GM12878 (cell line): ENCODE results near the gene TMEM272. TPM values are rescaled to one million over a fixed set of nuclear protein-coding genes. Genes with fewer than 3 reads are reported as not detected.

Source experiments
- ATAC-seq: fragments of 200-7000 bp; cut with Tn5 transposase; 3 replicates; pipeline ENCODE4 v1.9.1; 2020; ENCODE audit warnings: mild to moderate bottlenecking, moderate library complexity
- BruUV-seq: library from RNA; stranded (reverse); fragments of 400-500 nt; replicated peaks from 2 replicates; lab custom pipeline; 2021; lab: Mats Ljungman, UMichigan
- CTCF ChIA-PET: fragments of 300-600 bp; sonication (Branson Sonifier 250); formaldehyde crosslinking; extraction: SDS; loops from one replicate; lab custom pipeline; 2021; ENCODE audit warnings: inconsistent platforms; lab: Yijun Ruan, JAX
- POLR2A ChIA-PET: fragments of 350-600 bp; formaldehyde crosslinking; extraction: SDS; loops from one replicate; lab custom pipeline; 2021; ENCODE audit warnings: inconsistent platforms; lab: Charles Lee
- RAD21 ChIA-PET: fragments of 300-600 bp; sonication (Branson Sonifier 250); formaldehyde crosslinking; loops from one replicate; lab custom pipeline; 2023; ENCODE audit warnings: antibody characterized with exemption; ENCODE audit not compliant: unreplicated experiment; lab: Charles Lee
- SMC1A ChIA-PET: fragments of 300-600 bp; sonication (Branson Sonifier 250); formaldehyde crosslinking; loops from one replicate; lab custom pipeline; 2023; ENCODE audit not compliant: unreplicated experiment, uncharacterized antibody; lab: Charles Lee
- DNase-seq: peaks from one replicate; pipeline ENCODE4 v3.0.0-alpha.2; 2011; ENCODE audit warnings: low read depth, low spot score
- FAIRE-seq: peaks from 3 replicates; lab custom pipeline; 2011; peaks lifted over from hg19 to GRCh38; lab: Jason Lieb, UNC
- H2AFZ ChIP-seq: 2 replicates; pipeline ENCODE4 v1.6.0; 2011; ENCODE audit warnings: low read depth, low read length, control low read depth; ENCODE audit not compliant: control insufficient read depth
- H3K27ac ChIP-seq: 2 replicates; pipeline ENCODE4 v1.5.1; 2011; ENCODE audit warnings: control low read depth; ENCODE audit not compliant: control insufficient read depth, insufficient read depth
- H3K27me3 ChIP-seq, 2 experiments: replicated peaks in 1 of 2; 2 replicates each; pipeline versions ENCODE4 v1.6.0 to v1.6.1; 2011; ENCODE audit warnings: low read length in 1 of 2; ENCODE audit not compliant: control insufficient read depth in 2 of 2, insufficient read depth in 2 of 2
- H3K36me3 ChIP-seq, 2 experiments: 2 replicates each; pipeline ENCODE4 v1.5.1; 2011; ENCODE audit warnings: low read length in 1 of 2; ENCODE audit not compliant: control insufficient read depth in 2 of 2, insufficient read depth in 2 of 2
- H3K4me1 ChIP-seq: 2 replicates; pipeline ENCODE4 v1.6.1; 2011; ENCODE audit warnings: mild to moderate bottlenecking, low read length, moderate library complexity, mixed read lengths; ENCODE audit not compliant: control insufficient read depth, insufficient read depth
- H3K4me2 ChIP-seq: 2 replicates; pipeline ENCODE4 v1.6.0; 2011; ENCODE audit warnings: control low read depth; ENCODE audit not compliant: control insufficient read depth, insufficient read depth
- H3K4me3 ChIP-seq: fragments of 200-600 bp; sonication (generic); 2 replicates; pipeline ENCODE4 v1.5.1; 2016
- H3K79me2 ChIP-seq: 2 replicates; pipeline ENCODE4 v1.6.0; 2011; ENCODE audit warnings: low read length; ENCODE audit not compliant: control insufficient read depth, insufficient read depth
- H3K9ac ChIP-seq: 2 replicates; pipeline ENCODE4 v1.8.0; 2011; ENCODE audit warnings: low read length, control low read depth, mixed read lengths; ENCODE audit not compliant: control insufficient read depth, insufficient read depth
- H3K9me3 ChIP-seq: replicated peaks from 3 replicates; pipeline ENCODE4 v1.5.1; 2011; ENCODE audit warnings: mild to moderate bottlenecking, low read length; ENCODE audit not compliant: control insufficient read depth, insufficient read depth
- H4K20me1 ChIP-seq: 2 replicates; pipeline ENCODE4 v1.6.0; 2011; ENCODE audit not compliant: control insufficient read depth, insufficient read depth
- CEBPB ChIP-seq, 2 experiments: fragments of 150-350 bp in 1 of 2; IDR thresholded peaks; 2 replicates each; pipeline ENCODE4 v1.6.1; 2012 to 2014; ENCODE audit warnings: low read depth in 2 of 2, low read length in 2 of 2, borderline replicate concordance in 1 of 2, inconsistent platforms in 1 of 2
- CHD1 ChIP-seq: IDR thresholded peaks from 2 replicates; pipeline ENCODE4 v1.6.1; 2012; ENCODE audit warnings: low read depth, low read length, improper control_type of control experiment
- GABPA ChIP-seq: IDR thresholded peaks from 2 replicates; pipeline ENCODE4 v1.6.1; 2014; ENCODE audit warnings: antibody characterized with exemption, low read depth, mild to moderate bottlenecking, inconsistent platforms
- HDAC2 ChIP-seq: fragments of 200-600 bp; sonication (generic); IDR thresholded peaks from 2 replicates; pipeline ENCODE4 v1.6.1; 2017
- NR2C2 ChIP-seq: IDR thresholded peaks from 2 replicates; pipeline ENCODE4 v1.6.1; 2011; ENCODE audit warnings: borderline replicate concordance, low read depth; ENCODE audit not compliant: control insufficient read depth, insufficient read length
- RFX5 ChIP-seq: IDR thresholded peaks from 2 replicates; pipeline ENCODE4 v1.6.1; 2011; ENCODE audit warnings: low read depth, low read length, improper control_type of control experiment
- SIN3A ChIP-seq: IDR thresholded peaks from 2 replicates; pipeline ENCODE4 v1.6.1; 2012; ENCODE audit warnings: low read depth, low read length, improper control_type of control experiment
- SUPT20H ChIP-seq: IDR thresholded peaks from 2 replicates; pipeline ENCODE4 v1.6.1; 2011; ENCODE audit warnings: low read depth, mild to moderate bottlenecking, low read length, moderate library complexity, borderline replicate concordance; ENCODE audit not compliant: control insufficient read depth
- TAF1 ChIP-seq: IDR thresholded peaks from 2 replicates; pipeline ENCODE4 v1.6.1; 2011; ENCODE audit warnings: mild to moderate bottlenecking, low read depth, low read length, borderline replicate concordance
- WRNIP1 ChIP-seq: IDR thresholded peaks from 2 replicates; pipeline ENCODE4 v1.6.1; 2011; ENCODE audit warnings: low read depth, low read length, improper control_type of control experiment, borderline replicate concordance
- YBX1 ChIP-seq: fragments of 450-650 bp; IDR thresholded peaks from 2 replicates; pipeline ENCODE4 v1.6.1; 2016; ENCODE audit warnings: antibody characterized with exemption
- WGBS: methylation state at CpG from one replicate; pipeline ENCODE4 v1.1.6; 2016; ENCODE audit warnings: low lambda C conversion rate; ENCODE audit not compliant: insufficient replicate concordance, insufficient coverage; ENCODE audit errors: missing lambda C conversion rate; 5-methylcytosine and 5-hydroxymethylcytosine counted together
- in situ Hi-C: fragments of 300-500 bp; cut with MboI; formaldehyde crosslinking; loops from 9 replicates; pipeline ENCODE4 v1.14.3; 2018; ENCODE audit warnings: mixed read lengths
- intact Hi-C: fragments of 100-400 bp; cut with micrococcal nuclease; formaldehyde crosslinking; loops from one replicate; pipeline ENCODE4 v1.14.2; 2022; ENCODE audit not compliant: unreplicated experiment
- polyA plus RNA-seq, 11 experiments: library from polyadenylated mRNA; depleted of rRNA in 4 of 11; unstranded in 6 of 11; stranded (reverse) in 5 of 11; fragments of >200 nt; fragmentation: Nextera tagmentation in 4 of 11; fragmentation: Illumina TruSeq in 1 of 11; extraction: Ambion mirVana in 4 of 11; extraction: Trizol in 1 of 11; gene quantifications; 1 replicate in 1 of 11; 2 replicates in 10 of 11; pipeline versions ENCODE4 v1.2.1 to v1.2.3, GENCODE V29; 2011 to 2016; ENCODE audit warnings: inconsistent platforms in 2 of 11, missing spikeins in 2 of 11, low read depth in 1 of 11
- total RNA-seq, 4 experiments: library from RNA; depleted of rRNA in 3 of 4; stranded (reverse); fragments of >200 nt in 3 of 4; fragmentation: Illumina TruSeq in 1 of 4; extraction: Trizol in 1 of 4; gene quantifications; 2 replicates each; pipeline versions ENCODE4 v1.2.1 to v1.2.3, GENCODE V29; 2013 to 2021
- TF ChIP-seq, protein P1 (sequence below): IDR thresholded peaks from 2 replicates; pipeline ENCODE4 v1.6.1; 2012; ENCODE audit warnings: low read depth, low read length, improper control_type of control experiment
- TF ChIP-seq, protein P2 (sequence below): IDR thresholded peaks from 2 replicates; pipeline ENCODE4 v1.6.1; 2011; ENCODE audit warnings: low read depth, mild to moderate bottlenecking, low read length, moderate library complexity, borderline replicate concordance; ENCODE audit errors: extremely low read depth
- TF ChIP-seq, protein P3 (sequence below): fragments of 450-650 bp; IDR thresholded peaks from 2 replicates; pipeline ENCODE4 v1.6.1; 2017; ENCODE audit warnings: mild to moderate bottlenecking, low read depth, inconsistent platforms; ENCODE audit not compliant: poor library complexity, severe bottlenecking

Gene TMEM272
- total and polyA plus RNA-seq, 10 of the 15 experiments (the other 5 are each of a cell fraction or from before 2014, with no cell fraction given): 0.01 to 0.04 TPM; not detected in 8

DNA sequence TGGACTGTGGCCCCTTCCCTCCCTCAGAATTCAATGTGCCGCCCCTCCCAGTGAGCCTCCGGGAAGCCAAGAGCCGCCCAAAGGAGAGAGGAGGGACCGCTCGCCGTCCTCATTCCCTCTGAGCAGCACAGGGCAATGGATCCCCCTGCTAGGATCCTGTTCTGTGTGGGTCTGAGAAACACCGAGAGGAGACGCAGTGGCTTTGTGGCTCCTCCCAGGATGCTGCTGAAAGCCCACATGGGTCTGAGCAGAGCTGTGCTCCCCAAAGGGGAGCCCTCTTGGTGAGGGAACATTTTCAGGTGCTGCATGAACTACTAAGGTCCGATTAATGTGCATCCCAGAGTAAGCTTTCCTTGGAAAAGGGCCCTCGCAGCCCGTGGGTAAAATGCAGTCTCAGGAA, 71.5 kb downstream of the TMEM272 start (continued):
- TF ChIP-seq CEBPB (IDR thresholded peaks at IDR 0.05; ENCODE audit: borderline replicate concordance in 1 of 2, low read depth in 2 of 2, low read length in 2 of 2) (no peak), SUPT20H (no peak), YBX1 (no peak), GABPA (no peak), TAF1 (no peak), NR2C2 (no peak)
- TF ChIP-seq, protein P1, sequence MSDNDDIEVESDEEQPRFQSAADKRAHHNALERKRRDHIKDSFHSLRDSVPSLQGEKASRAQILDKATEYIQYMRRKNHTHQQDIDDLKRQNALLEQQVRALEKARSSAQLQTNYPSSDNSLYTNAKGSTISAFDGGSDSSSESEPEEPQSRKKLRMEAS: no peak

DNA sequence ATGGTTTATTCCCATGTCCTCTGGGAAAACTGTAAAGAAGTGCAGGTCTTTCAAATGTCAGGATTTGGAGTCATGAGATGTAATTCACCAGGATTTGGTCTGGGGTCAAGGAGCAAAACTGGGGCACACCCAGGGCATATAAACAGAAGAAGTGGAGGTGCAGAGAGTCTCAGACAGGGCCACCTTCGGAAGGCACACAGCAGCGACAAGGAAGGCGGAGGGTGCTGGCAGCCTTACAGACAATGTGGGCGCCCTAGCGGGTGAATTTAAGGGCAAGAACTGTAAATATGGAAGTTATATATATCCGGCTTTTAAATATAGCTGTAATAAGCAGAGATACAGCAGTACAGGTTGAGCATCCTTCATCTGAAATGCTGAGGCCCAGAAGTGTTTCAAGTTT, 72.2 kb downstream of the TMEM272 start:
- Histone ChIP-seq H3K27me3 (no peaks in the 10 kb centered on the region), H3K36me3 (no peaks in the 10 kb centered on the region), H3K27ac (no peak overlapping the region), H3K79me2 (no peaks in the 10 kb centered on the region), H3K4me1 (no peaks in the 10 kb centered on the region), H4K20me1 (no peaks in the 10 kb centered on the region), H3K4me3 (no peak overlapping the region)
- ChIA-PET POLR2A (no interaction called here), RAD21 (no interaction called here), SMC1A (interaction anchor here (1.1 kb wide), 1 partner anchor 41 kb away, joined by 3 read pairs; no protein-coding TSS in a partner anchor), CTCF (no interaction called here)
- no peak for DNase-seq
- BruUV-seq: no TSS peak
- intact Hi-C loops: no loop called here
- in situ Hi-C loops: no loop called here
- FAIRE-seq: no peak
- WGBS: over 99% methylated on average over 6 of the region's 6 CpGs
- ATAC-seq: no peak
- TF ChIP-seq, protein P2, sequence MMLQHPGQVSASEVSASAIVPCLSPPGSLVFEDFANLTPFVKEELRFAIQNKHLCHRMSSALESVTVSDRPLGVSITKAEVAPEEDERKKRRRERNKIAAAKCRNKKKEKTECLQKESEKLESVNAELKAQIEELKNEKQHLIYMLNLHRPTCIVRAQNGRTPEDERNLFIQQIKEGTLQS: no peak
- no peak for TF ChIP-seq CHD1
- TF ChIP-seq RFX5: no peak
- TF ChIP-seq WRNIP1: no peak
- no peak for TF ChIP-seq HDAC2
- TF ChIP-seq SIN3A: no peak
- TF ChIP-seq, protein P3, sequence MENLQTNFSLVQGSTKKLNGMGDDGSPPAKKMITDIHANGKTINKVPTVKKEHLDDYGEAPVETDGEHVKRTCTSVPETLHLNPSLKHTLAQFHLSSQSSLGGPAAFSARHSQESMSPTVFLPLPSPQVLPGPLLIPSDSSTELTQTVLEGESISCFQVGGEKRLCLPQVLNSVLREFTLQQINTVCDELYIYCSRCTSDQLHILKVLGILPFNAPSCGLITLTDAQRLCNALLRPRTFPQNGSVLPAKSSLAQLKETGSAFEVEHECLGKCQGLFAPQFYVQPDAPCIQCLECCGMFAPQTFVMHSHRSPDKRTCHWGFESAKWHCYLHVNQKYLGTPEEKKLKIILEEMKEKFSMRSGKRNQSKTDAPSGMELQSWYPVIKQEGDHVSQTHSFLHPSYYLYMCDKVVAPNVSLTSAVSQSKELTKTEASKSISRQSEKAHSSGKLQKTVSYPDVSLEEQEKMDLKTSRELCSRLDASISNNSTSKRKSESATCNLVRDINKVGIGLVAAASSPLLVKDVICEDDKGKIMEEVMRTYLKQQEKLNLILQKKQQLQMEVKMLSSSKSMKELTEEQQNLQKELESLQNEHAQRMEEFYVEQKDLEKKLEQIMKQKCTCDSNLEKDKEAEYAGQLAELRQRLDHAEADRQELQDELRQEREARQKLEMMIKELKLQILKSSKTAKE: no peak
- TF ChIP-seq, all 136 proteins: peak for 0
- no peaks in the 10 kb centered on the region for H3K9me3 ChIP-seq
- H3K4me2 ChIP-seq: no peak overlapping the region
- no peak overlapping the region for H2AFZ ChIP-seq
- H3K9ac ChIP-seq: no peak overlapping the region
